Activated CD4-positive, CD25-positive, alpha-beta regulatory T cell (primary cell): ENCODE measurements around the gene MXRA5.
"Not testable (repeated sequence)": the region's sequence is repeated elsewhere in the genome, so short reads cannot be mapped to it uniquely, and the experiment has no call there.

Experiments used
- DNase-seq, 4 experiments: peaks; one replicate each; lab custom pipeline; 2025; lab: John Stamatoyannopoulos, UW

Gene MXRA5, protein sequence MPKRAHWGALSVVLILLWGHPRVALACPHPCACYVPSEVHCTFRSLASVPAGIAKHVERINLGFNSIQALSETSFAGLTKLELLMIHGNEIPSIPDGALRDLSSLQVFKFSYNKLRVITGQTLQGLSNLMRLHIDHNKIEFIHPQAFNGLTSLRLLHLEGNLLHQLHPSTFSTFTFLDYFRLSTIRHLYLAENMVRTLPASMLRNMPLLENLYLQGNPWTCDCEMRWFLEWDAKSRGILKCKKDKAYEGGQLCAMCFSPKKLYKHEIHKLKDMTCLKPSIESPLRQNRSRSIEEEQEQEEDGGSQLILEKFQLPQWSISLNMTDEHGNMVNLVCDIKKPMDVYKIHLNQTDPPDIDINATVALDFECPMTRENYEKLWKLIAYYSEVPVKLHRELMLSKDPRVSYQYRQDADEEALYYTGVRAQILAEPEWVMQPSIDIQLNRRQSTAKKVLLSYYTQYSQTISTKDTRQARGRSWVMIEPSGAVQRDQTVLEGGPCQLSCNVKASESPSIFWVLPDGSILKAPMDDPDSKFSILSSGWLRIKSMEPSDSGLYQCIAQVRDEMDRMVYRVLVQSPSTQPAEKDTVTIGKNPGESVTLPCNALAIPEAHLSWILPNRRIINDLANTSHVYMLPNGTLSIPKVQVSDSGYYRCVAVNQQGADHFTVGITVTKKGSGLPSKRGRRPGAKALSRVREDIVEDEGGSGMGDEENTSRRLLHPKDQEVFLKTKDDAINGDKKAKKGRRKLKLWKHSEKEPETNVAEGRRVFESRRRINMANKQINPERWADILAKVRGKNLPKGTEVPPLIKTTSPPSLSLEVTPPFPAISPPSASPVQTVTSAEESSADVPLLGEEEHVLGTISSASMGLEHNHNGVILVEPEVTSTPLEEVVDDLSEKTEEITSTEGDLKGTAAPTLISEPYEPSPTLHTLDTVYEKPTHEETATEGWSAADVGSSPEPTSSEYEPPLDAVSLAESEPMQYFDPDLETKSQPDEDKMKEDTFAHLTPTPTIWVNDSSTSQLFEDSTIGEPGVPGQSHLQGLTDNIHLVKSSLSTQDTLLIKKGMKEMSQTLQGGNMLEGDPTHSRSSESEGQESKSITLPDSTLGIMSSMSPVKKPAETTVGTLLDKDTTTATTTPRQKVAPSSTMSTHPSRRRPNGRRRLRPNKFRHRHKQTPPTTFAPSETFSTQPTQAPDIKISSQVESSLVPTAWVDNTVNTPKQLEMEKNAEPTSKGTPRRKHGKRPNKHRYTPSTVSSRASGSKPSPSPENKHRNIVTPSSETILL (N-terminal part only)

DNA sequence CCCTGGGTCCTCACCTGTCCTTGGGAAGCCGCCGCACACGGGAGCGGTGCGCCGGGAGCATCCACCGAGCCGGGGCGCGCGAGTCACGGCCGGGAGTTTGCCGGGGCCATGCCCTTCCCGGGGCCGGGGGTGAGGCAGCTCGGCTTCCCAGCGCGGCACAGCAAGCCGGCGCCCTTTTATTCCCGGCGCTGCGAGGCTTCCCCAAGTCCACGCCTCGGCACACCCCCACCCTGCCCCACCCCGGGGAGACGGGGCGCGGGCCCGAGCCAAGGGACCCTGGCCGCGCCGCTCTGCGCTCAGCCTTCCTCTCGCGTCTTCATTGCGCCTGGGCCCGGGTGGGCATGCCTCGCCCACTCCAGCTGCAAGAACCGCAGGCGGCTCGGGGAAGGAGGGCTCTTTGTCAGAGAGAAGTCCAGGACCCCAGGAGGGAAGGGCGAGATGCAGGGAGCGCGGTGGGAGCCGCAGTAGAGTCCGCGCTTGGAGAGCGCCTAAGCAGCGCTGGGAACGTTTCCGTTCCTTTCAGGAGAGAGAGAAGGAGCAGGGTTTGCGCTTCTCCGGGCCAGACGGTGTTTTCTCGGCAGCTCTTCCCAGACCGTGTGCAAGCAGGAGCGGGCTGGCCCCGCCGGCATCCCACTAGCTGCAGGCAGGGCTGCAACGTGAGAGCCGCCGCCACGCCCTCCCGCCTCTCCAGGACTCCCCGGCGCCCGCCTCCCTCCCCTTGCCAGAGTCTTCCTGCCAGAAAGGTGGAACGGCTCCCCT is at the start of gene MXRA5:
MXRA5 (minus strand) TSS at position 152 of the 759 bp plus-strand sequence. CDS start 2,819 bp downstream, outside the sequence.
- no peak for DNase-seq

DNA sequence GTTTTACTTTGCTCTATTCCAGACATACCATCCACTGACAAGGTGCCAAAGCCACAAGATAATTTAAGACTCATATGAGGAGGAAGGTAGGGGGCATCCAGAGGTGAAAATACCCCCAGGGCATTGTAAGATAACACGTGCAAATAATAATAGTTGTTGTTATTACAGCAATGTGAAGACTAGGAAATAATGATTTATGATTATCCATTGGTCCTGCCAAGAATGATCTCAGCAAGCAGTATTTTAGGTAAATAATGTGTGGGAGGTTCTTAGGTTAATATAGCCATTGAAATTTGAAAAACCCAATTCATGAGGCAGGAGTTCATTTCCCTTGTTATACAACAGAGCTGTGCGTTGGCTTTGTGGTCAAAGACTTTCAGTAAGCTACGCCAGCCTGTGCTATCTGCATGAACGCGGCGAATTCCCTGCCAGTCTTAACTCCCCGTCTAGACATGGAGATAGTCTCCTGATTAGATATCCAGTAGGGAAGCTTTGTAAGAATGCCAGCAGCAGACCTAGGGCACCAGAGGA is 47.2 kb upstream of the MXRA5 start:
- DNase-seq: no peak

DNA sequence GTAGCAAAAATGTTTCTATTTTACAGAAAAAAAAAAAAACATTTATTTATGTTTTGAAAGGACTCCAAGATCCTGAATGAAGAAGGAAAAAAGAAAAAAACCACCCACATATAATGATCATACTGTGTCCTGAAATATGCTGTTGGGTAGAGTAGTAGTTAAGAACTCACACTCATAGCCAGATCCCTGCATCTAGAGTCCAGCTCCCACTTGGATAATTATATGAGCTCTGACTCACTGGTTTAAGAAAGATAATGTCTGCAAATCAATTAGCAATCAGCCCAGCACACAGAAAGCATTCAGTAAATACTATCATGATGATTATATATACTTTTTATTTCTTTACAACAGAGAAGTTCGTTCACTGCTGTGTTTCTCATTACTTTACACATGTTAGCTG is 46.7 kb upstream of the MXRA5 start:
- no peak for DNase-seq

DNA sequence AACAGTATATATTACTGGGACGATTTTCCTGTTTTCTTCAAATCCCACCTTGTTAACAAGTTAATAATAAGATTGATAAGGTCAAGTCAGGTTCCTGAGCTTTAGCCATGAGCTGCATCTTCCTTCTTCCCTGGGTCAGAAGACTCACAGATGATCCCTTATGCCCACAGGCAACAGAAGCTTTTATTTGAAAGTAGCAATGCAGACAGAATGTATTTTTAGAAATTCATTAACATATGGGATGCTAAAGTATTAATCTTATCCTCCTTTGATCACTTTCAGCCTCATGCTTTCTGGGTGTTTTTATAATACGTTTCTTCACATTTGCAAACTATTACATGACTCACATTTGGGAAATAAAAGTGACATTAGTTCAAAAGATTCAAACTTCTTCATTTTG is 42.0 kb upstream of the MXRA5 start:
- no peak for DNase-seq

DNA sequence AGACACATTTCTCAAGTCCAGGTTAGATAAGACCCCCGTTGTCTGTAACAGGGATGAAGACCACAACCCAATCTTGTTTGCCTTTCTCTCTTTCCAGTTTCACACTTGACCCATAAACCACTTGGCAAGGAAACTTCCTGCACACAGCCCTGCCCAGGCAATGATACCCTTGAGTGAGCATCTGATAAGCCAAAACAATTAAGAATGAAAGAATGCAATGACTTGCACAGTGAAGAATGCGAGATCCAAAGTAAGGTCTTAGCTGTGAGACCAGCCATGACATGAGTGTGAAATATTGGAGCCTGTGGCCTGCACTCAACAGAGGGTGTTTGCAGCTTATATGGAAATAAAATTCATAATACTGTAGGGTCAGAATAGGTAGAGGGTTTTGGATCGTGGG is 37.9 kb upstream of the MXRA5 start:
- DNase-seq: no peak

DNA sequence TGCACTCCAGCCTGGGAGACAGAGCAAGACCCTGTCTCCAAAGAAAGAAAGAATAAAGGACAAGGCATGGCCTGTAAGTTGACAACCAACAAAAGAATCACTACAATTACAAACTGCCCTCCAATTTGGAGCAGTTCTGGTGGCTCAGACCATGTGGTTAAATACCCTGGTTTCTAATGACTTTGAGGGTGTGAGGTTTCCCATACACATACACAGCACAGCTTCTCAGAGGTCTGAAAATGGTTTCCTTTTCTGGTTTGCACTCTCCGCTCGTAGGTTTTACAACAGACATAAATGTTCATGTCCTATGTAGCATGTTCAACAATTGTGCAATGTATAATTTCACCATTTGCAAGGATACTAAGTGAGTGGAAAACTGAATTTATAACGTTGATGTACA is 34.2 kb upstream of the MXRA5 start:
- no peak for DNase-seq

DNA sequence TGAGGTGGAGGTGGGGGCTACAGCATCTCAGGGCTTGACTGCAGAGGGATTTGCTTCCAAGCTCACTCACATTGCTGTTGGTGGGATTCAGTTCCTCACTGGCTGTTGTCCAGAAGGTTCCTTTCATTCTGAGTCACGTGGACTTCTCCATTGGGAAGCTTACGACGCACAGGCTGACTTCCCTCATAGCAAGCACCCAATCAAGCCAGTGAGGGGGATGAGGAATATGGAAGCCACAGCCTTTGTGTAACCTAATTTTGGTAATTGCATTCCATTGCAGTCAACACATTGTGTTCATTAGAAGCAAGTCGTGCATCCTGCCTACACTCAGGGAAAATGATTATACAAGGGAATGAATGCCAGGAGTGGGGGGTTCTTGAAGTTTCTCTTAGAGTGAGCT is 32.7 kb upstream of the MXRA5 start:
- no peak for DNase-seq

DNA sequence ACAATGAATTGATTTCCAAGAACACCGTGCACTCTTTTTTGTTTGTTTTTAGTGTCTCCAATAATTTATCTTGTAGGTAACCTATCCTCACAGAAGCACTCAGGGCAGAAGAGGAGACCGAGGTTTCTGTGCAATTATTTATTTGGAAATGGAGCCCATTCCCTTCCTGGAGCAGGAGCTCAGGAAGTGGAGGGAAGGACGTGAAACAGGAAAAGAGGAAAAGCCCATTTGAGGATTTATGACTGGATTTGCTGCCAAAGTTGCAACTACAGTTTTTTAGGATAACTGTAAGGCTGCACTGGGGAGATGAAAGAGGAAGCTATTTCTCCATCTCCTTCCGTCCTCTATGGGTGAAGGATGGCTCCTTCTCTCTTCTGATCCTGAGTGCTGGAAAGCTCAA is 31.7 kb upstream of the MXRA5 start:
- DNase-seq: no peak

DNA sequence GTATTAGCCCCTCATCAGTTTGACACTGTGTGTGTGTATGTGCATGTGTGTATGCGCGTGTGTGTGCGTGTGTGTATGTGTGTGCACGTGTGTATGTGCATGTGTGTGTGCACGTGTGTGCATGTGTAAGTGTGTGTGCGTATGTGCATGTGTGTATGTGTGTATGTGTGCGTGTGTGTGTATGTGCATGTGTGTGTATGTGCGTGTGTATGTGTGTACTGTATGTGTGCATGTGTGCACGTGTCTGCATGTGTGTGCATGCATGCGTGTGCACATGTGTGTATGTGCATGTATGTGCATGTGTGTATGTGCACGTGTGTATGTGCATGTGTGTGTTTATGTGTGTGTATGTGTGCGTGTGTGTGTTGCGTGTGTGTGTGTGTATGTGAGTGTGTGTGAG is 31.1 kb upstream of the MXRA5 start:
- DNase-seq: no peak

DNA sequence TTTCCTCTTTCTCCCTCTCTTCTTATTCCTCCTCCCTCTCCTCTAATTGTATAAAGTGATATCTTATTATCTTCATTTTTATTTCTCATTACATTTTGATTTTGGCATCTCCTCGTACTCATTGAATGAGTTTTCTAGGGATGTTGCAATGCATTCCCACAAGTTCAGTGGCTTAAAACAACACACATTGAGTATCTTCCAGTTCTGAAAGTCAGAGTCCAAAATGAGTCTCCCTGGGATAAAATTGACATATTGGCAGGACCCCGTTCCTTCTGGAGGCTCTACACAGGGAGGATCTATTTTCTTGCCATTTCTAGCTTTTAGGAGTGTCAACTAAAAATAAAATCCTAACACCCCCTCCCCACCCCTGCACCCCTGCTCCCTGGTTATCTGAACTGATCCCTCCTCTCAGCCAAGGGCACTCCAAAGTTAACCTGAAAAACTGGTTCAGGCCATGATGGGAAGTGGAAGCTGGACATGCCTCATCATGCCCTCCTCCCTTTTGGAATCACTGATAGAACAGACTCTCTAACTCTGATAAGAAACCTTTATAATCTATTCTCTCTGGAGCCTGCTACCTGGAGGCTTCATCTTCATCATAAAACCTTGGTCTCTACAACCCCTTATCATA is 29.5 kb upstream of the MXRA5 start:
- DNase-seq: not testable (repeated sequence)

DNA sequence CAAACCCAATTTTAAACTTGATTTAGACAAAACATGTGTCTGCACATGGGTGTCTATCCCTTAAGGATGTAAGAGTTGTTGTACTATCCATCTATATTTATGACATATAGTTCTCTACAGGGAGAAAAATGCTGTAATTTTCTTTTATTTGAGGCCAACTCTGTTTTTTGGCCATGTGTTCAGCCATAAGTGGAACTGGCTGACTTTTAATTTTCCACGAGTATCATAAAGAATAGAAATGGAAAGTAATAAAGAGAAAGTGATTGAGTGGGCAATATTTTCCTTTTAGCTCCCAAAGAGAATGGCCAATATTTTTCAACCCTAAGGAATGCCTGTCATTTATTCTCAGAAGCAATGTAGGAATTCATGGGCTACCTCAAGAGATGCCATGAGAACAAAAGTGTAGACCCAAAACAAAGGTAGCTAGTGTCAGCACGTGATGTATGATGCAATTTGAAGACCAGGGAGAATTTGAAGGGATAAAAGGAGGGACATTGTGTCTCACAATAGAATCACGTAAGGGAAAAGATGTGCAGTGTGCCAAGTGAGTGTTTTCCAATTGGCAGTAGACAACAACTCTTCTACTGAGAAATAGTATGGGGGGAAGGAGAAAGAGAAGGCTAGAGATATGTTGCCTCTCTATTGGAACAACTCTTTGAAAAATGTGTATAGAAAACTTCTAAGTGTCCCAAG is 27.8 kb upstream of the MXRA5 start:
- DNase-seq: no peak

DNA sequence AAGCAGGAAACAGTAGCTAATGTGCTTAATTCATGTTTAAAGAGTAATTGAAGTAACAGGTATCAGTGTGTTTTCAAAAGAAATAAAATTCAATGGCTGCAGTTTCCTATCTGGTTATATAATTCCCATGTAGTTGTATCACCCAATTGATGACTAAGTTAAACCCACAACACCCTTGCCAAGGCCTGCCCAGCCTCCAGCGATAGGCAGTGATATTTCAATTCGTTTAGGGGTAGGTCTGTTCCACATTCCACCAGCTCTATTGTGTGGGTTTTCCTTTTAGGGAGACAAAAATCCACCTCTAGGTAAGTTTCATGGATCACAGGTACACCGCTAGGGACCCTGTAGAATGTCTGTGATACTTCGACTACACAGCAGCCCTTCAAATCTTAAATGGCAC is 24.7 kb upstream of the MXRA5 start:
- DNase-seq: no peak

DNA sequence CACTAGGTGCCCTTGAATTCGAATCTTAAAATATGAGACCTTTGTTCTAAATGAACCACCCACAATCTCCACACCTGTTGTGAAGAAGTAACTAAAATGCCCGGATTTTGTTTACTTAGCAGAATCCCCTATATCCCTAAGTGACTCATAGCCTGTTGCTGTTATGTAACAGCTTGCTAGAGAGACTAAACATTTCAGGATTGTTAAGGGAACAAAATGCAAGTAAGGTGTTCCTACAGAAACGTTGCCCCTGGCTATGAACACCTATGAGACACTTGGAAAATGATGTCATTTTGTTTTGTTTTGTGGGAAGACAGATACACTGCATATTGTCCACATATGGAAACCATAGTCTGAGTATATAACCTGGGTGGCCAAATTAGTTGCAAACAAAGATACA is 24.2 kb upstream of the MXRA5 start:
- no peak for DNase-seq

DNA sequence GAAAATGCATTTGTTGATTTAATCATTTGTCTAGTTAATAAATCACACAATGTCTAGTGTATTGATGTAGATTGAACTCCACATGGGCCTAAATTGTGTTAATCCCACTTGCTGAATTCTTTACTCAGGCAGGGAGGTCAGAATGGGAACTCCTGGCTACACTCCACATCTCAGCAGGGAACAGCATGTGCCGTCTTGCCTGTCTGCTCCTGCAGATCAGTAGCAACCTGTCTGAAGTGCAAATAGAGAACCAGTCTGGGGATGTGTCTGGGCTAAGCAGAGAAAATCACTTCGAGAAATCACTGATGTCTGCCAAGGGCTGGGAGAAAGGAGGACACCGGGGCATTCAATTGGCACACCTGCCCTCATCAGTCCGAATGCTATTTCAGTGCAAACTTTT is 16.5 kb upstream of the MXRA5 start:
- DNase-seq: no peak

DNA sequence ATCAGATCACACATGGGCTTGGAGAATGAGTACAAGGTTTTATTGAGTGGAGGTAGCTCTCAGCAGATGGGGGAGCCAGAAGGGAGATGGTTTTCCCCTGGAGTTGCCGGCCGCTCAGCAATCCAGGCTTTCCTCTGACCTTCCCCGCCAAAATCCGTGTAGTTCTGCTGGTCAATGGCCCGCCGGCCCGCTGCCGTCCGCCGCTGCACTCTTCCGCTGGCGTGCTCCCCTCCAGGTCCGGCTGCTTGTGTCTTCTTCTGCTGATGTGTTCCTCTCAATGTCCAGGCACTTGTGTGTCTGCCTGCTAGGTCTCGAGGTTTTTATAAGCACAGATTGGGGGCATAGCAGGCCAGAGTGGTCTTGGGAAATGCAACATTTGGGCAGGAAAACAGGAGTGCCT is 14.4 kb upstream of the MXRA5 start:
- no peak for DNase-seq

DNA sequence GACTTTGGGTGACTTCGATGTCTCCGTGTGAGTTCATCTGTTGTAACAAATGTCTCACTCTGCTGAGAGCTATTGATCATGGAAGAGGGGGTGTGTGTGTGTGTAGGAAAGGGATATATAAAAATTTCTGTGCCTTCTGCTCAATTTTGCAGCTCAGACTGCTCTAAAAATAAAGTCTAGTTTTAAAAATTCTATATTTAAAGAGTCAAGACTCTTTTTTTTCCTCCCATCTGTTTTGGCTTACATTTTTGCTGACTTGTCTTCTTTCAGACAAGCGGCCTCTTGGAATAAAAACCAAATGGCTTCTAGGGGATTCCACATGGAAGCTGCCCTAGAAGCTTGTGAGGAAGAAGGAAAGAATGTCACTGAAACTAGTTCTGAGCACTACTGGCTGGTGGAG is 6.3 kb upstream of the MXRA5 start:
- not testable (repeated sequence) for DNase-seq

DNA sequence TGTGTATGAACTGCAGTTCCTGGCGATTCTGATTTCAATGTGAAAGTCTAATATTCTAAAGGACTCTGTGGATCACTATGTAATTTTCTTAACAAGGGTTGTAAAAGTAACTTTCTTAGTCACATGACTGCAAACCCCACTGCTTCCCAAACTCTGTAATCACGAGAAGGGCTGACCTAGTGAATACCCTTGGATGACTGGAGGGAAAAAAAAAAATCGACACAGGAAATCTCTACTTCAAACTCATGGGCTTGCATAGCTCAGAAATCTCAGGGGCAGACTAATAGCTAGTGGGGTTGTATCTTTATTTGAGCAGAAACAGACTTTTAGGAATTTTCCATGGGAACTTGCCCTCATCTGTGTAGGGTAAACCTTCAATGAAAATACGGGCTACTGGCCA is 4.8 kb upstream of the MXRA5 start:
- no peak for DNase-seq

DNA sequence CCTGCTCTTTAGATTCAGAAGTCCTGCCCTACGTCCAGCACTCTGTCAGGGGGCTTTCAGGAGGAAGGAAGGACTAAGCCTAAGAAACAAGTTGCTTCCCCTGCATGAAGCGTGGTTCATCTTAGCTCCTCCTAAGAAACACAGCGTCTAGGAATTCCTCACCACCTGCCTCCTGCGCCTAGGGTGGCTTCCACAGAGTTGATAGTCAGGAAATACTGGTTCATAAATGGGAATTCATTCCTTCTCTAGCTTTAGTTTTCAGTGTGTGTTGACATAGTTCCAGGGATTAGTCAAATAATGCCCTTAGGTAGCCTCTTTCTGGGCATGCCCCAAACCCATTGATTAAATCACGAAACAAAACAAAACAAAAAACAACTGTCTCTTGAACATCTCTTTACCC is 1.7 kb upstream of the MXRA5 start:
- DNase-seq: no peak

DNA sequence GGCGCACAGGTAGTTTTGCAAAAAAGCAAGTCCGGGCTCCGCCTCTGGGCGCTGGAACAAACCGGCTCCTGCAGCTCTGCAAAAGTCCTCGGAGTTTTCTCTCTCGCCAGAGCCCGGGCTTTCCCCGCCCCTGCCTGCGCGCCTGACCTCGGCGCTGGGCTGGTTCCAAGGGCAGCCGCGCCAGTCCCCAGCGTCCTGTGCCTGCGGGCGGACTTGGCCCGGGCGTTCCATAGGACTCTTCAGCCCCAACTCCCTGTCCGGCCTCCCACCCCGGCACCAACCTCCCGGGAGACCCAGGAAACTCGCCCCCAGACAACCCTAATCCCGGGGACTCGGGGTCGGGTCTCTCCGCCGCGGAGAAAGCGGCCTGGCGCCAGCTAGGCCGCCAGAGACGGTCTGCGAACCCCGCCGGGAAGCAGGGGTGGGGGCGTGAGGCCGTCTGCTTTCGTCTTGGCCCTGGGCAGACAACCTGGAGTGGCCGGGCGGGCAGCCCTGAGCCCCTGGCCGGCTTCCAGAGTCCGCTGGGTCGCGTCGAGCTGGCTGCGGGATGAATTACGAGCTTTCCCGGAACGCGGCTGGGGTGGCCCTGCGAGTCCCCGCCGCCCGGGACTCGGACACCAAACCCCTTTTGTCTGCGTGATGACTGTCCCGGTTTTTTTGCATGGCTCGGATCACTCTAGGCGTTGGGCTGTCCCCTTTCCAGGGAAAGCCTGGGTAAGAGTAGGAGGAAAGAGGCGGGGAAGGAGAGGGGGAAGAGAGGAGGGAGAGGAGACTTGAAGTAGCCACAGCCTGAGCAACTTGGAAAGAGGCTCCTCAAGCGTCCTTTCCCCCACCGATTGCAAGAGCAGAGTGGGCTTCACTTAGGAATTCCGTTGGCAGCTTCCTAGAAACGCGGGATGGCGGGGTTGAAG is 916 bp downstream of the MXRA5 start:
- DNase-seq: no peak
